ENCODE measurements around the gene RFX3. TPM values are rescaled to one million over a fixed set of nuclear protein-coding genes. Genes with fewer than 3 reads are reported as not detected.

The RFX3 gene
- total RNA-seq, 1 experiment from 2014 or later = 9.9 TPM

DNA sequence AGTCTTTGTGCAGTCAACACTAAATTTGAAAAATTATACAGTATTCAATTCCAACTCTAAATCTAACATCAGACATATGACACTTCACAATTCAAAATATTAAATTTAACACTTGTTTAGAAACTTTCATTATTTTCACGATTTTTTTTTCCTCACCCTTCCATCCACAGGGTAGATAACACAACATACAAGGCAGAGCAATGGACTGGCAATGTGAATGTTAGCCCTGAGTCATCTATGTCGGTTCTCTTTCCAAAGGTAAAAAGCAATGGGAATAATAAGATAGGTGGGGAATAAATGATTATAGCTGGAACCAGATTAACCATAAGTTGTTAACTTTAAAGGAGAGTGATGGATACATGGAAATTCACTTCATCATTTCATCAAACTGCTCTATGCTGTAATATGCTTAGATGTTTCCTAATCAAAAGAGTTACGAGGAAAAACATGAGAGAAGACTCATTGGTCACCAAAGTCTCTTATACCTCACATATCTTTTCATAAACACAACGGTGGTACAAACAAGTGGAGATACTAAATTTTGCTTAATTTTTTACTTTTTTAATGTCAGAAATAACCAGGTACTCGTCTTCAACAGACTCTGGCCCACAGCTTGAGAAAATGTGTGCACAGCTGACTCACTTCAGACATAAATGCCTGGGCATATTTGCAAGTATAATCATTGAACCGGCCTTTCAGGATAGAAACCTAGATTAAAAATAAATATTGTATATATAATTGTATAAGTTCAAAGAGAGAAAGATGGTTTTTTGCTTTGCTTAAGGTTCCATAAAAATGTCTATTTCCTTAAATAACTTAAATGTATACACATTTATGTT lies 23.0 kb downstream of the RFX3 start:
- no peak overlapping the region for H3T11ph ChIP-seq (ENCODE audit: low read length)
- no peak overlapping the region for H3K9ac ChIP-seq (ENCODE audit: extremely low read depth, insufficient read length, low read length)
- no peak overlapping the region for H3K4ac ChIP-seq (ENCODE audit: low read depth, low read length)
- H3K18ac ChIP-seq (ENCODE audit: insufficient read length, low read depth, low read length) = no peak overlapping the region
- Mint-ChIP-seq H3K4me3 (no peak overlapping the region), H3K36me3 (ENCODE audit: insufficient read depth in 1 of 3, low read depth in 3 of 3) (no peaks in the 10 kb centered on the region), H3K4me1 (peaks cover 23 to 36% of the 10 kb centered on the region in 2 experiments), H3K27ac (no peak overlapping the region), H3K9me3 (no peaks in the 10 kb centered on the region), H3K27me3 (ENCODE audit: low read depth) (no peaks in the 10 kb centered on the region)
- no peak overlapping the region for H2BK20ac ChIP-seq (ENCODE audit: low read depth, low read length, poor library complexity, severe bottlenecking)
- no peak overlapping the region for H3K14ac ChIP-seq (ENCODE audit: insufficient read depth, low read length)
- H2BK12ac ChIP-seq (ENCODE audit: insufficient read length, low read depth, low read length) = no peak overlapping the region
- no peaks in the 10 kb centered on the region for H3K27me3 ChIP-seq (ENCODE audit: insufficient read depth, low read length)
- H3K9me3 ChIP-seq (ENCODE audit: control insufficient read depth, low read depth, low read length) = no peaks in the 10 kb centered on the region
- no peak overlapping the region for H2AK5ac ChIP-seq (ENCODE audit: insufficient read length, low read length)
- H2BK120ac ChIP-seq (ENCODE audit: low read depth, low read length, poor library complexity, severe bottlenecking) = no peak overlapping the region
- no peak overlapping the region for H4K8ac ChIP-seq (replicated peaks; ENCODE audit: insufficient read length, low read depth, low read length)
- no peaks in the 10 kb centered on the region for H3K79me1 ChIP-seq (ENCODE audit: insufficient read depth, low read depth, low read length, poor library complexity, severe bottlenecking)
- no peak overlapping the region for H4K5ac ChIP-seq (ENCODE audit: insufficient read length, low read depth, low read length)
- no peak overlapping the region for H3K23ac ChIP-seq (ENCODE audit: insufficient read length, low read depth, low read length)
- no peaks in the 10 kb centered on the region for H4K20me1 ChIP-seq (ENCODE audit: control insufficient read depth, insufficient read depth, insufficient read length)
- H2BK5ac ChIP-seq (ENCODE audit: insufficient read length, low read length) = no peak overlapping the region
- H4K91ac ChIP-seq (ENCODE audit: insufficient read length, low read depth, low read length) = no peak overlapping the region
- H3K56ac ChIP-seq (ENCODE audit: insufficient read length, low read depth, low read length) = no peak overlapping the region
- no peak overlapping the region for H2AFZ ChIP-seq (ENCODE audit: low read length)
- 100% methylated on average over 1 of the region's 6 CpGs for WGBS (ENCODE audit: extremely low coverage, insufficient read length, low lambda C conversion rate)
- no peaks in the 10 kb centered on the region for H3K79me2 ChIP-seq (ENCODE audit: insufficient read depth, low read length)
- H3K23me2 ChIP-seq (ENCODE audit: insufficient read length, low read depth, low read length, poor library complexity, severe bottlenecking) = no peaks in the 10 kb centered on the region
- DNase-seq = no peak
- H3K4me2 ChIP-seq (ENCODE audit: insufficient read depth, insufficient read length, low read length) = no peak overlapping the region
- H3K27ac ChIP-seq (ENCODE audit: insufficient read length, low read depth, low read length) = no peak overlapping the region
- TF ChIP-seq, protein P1, sequence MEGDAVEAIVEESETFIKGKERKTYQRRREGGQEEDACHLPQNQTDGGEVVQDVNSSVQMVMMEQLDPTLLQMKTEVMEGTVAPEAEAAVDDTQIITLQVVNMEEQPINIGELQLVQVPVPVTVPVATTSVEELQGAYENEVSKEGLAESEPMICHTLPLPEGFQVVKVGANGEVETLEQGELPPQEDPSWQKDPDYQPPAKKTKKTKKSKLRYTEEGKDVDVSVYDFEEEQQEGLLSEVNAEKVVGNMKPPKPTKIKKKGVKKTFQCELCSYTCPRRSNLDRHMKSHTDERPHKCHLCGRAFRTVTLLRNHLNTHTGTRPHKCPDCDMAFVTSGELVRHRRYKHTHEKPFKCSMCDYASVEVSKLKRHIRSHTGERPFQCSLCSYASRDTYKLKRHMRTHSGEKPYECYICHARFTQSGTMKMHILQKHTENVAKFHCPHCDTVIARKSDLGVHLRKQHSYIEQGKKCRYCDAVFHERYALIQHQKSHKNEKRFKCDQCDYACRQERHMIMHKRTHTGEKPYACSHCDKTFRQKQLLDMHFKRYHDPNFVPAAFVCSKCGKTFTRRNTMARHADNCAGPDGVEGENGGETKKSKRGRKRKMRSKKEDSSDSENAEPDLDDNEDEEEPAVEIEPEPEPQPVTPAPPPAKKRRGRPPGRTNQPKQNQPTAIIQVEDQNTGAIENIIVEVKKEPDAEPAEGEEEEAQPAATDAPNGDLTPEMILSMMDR (conservative IDR thresholded peaks at IDR 0.05) = no peak
- H2BK15ac ChIP-seq (ENCODE audit: low read depth, low read length) = no peak overlapping the region
- H3K4me1 ChIP-seq (ENCODE audit: insufficient read depth, low read length) = no peaks in the 10 kb centered on the region

Measured in H9 (cell line).